Stimulated activated effector memory CD8-positive, alpha-beta T cell treated with anti-CD3 and anti-CD28 coated beads, Interleukin-12 subunit alpha, Interleukin-12 subunit beta, amount 100 ng/mL, for 72 hours (primary cell): ENCODE data around the gene KIAA1958.

ENCODE experiments used
- ATAC-seq: fragments of 150-1000 bp; cut with Tn5 transposase; 2 replicates; pipeline ENCODE4 v1.10.0; 2021
- DNase-seq, 2 donors: peaks; one replicate each; pipeline ENCODE4 v3.0.0; 2021 to 2022; ENCODE audit warnings: low spot score in 2 of 2
- H3K27ac Mint-ChIP-seq: one replicate; pipeline ENCODE4 v1.8.0; 2022; ENCODE audit warnings: mild to moderate bottlenecking, mixed read lengths
- H3K36me3 Mint-ChIP-seq: one replicate; pipeline ENCODE4 v1.8.0; 2022; ENCODE audit warnings: mild to moderate bottlenecking, mixed read lengths
- H3K4me1 Mint-ChIP-seq: one replicate; pipeline ENCODE4 v1.8.0; 2022; ENCODE audit warnings: mixed read lengths
- H3K4me3 Mint-ChIP-seq: one replicate; pipeline ENCODE4 v1.8.0; 2022; ENCODE audit warnings: mild to moderate bottlenecking, mixed read lengths
- H3K9me3 Mint-ChIP-seq: one replicate; pipeline ENCODE4 v1.8.0; 2022; ENCODE audit warnings: mixed read lengths

The KIAA1958 gene

DNA sequence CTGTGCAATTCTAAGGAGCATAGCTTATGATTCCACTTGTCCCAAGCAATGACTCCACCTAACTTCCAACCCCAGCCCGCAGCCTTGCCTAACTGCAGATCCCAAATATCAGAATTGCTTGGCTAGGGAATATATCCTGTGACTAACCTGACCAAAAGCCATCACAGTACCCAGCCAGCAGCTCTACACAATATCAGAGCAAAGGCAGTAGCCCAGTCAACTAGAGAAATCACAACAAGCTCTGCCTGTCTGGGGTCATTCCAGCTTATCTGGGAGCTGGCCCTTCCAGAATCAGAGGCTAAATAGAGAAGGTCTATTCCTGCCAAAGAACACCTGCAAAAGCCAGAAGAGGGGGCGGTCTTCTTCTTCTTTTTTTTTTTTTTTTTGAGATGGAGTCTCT is 9.3 kb upstream of the KIAA1958 start:
- DNase-seq (no peak), ATAC-seq (no peak)
- Mint-ChIP-seq H3K27ac (no peak overlapping the region), H3K36me3 (no peaks in the 10 kb centered on the region), H3K9me3 (peaks cover 3% of the 10 kb centered on the region), H3K4me1 (no peaks in the 10 kb centered on the region), H3K4me3 (no peak overlapping the region)

DNA sequence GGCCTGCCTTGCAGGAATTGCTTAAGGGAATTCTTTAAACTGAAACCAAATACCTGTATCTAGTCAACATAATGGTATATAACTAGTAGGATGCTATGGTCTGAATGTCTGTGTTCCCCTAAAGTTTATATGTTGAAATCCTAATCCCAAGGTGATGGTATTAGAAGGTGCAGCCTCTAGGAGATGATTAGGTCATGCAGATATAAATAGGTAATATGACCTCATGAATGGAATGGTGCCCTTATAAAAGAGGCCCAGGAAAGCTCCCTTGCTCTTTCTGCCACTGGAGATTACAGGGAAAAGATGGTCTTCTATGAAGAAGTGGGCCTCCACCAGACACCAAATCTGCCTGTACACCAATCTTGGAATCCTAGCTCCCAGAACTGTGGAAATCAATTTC is 7.4 kb upstream of the KIAA1958 start:
- ATAC-seq, result no peak
- H3K4me3 Mint-ChIP-seq, result no peak overlapping the region

DNA sequence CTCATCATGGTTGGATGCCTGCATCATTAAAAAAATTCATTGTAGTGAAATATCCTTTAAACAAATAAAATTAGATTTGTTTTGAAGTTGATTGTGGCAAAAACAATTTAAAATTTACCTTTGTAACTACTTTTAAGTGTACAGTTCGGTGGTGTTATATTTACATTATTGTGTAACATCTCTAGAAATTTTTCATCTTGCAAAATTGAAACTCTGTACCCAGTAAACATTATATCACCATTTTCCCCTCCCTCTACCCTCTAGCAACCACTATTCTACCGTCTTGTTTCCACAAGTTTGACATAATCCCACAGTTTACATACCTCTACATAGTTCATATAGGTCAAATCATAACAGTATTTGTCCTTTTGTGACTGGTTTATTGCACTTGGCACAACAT is 2.0 kb upstream of the KIAA1958 start:
- no peak for ATAC-seq
- Mint-ChIP-seq H3K36me3 (peaks cover 6% of the 10 kb centered on the region), H3K4me3 (no peak overlapping the region), H3K27ac (no peak overlapping the region), H3K4me1 (peaks cover 16% of the 10 kb centered on the region), H3K9me3 (no peaks in the 10 kb centered on the region)
- no peak for DNase-seq

More for the DNA sequence above, 7.4 kb upstream of the KIAA1958 start:
- Mint-ChIP-seq H3K9me3 (peaks cover 3% of the 10 kb centered on the region), H3K4me1 (no peaks in the 10 kb centered on the region), H3K27ac (no peak overlapping the region), H3K36me3 (no peaks in the 10 kb centered on the region)
- DNase-seq, result no peak

DNA sequence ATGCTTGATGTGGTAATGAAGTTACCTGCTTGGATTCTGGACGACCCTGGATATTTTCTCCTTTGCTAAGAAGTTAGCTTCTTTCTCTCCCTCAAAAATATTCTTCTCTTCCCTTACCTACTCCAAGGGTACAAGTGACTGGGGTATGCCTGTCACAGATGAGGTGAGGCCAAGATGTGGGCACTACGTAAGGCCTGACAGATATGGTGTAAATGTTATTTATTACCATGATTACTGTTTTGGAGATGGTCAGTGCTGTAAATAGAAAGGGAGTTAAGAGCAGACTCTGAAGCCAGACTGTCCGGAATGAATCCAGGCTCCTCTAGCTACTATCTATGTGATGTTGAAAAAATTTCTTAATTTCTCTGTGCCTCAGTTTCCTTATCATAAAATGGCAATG is 1.1 kb upstream of the KIAA1958 start:
- peak overlapping the region; percentile 96 for H3K4me3 Mint-ChIP-seq

DNA sequence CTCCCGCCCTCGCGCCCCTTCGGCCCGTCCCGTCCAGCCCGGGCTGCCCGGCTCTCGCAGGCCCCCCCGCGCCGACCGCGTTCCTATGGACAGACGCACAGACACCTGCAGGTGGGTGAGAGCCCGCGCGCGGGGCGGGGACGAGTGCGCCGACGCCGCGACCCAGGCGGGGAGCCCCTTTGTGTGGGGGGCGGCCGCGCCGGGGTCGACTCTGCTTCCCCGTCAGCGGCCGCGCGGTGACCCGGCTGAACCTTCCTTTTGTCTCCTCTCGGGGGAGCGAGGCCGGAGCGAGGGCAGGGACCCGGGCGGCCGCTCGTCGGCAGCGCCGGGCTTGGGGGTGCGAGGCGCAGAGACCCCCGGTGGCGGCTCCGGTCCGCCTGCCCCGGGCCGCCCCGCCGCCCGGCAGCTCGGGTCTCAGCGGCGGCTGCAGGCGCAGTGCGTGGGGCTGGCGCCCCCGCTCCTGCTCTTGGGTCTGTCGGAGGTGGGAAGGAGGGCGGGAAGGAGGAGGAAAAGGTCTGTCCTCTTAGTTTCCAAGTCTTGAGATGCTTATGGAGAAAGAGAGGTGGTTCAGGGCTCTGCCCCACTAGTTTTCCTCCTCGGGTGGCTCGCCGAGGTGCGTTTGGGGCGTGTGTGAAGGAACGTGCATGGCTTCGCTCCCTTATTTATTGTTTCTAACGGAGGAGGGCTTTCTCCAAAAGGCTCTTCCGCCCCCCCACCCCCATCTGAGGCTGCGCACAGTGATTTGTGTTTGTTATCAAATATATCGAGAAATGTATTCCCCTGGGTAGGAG is 576 bp downstream of the KIAA1958 start:
- Mint-ChIP-seq H3K4me1 (peaks cover 16% of the 10 kb centered on the region), H3K9me3 (no peaks in the 10 kb centered on the region), H3K27ac (peak overlapping the region; percentile 68), H3K36me3 (peaks cover 6% of the 10 kb centered on the region), H3K4me3 (peak overlapping the region; percentile 96)
- DNase-seq (peak; percentile 43 to 77), ATAC-seq (peak; percentile 49)

More for the DNA sequence above, 1.1 kb upstream of the KIAA1958 start:
- ATAC-seq (no peak), DNase-seq (no peak)
- Mint-ChIP-seq H3K9me3 (no peaks in the 10 kb centered on the region), H3K4me1 (peaks cover 16% of the 10 kb centered on the region), H3K27ac (peak overlapping the region; percentile 95), H3K36me3 (peaks cover 6% of the 10 kb centered on the region)

DNA sequence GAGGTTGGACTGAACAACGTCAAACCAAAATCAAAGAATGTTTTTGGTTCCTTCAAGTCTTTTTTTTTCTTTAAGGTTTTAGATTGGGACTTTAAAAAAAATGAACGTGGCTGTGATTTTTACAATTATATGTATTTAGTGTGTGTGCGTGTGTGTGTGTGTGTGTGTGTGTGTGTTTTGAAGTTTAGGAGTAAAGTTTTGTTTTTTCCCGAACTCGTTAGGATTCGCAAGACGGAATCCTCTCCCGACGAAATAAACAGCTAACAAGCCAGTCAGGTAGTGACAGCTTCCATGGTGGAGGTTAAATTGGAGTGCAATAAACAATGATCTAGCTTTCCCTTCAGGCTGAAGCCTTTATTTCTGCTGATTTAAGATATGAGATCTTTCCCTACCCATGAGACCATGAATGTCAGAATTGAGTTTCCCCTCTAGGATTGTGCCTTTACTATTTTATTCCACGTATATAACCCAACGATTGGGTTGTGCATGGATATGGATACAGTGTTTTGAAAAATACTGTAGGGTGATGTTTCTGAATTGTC is 1.2 kb downstream of the KIAA1958 start:
- H3K36me3 Mint-ChIP-seq, result peaks cover 6% of the 10 kb centered on the region
- H3K4me1 Mint-ChIP-seq, result peaks cover 16% of the 10 kb centered on the region
- peak overlapping the region; percentile 96 for H3K4me3 Mint-ChIP-seq
- no peak for ATAC-seq
- H3K9me3 Mint-ChIP-seq, result no peaks in the 10 kb centered on the region
- DNase-seq, result no peak
- H3K27ac Mint-ChIP-seq, result peak overlapping the region; percentile 68

DNA sequence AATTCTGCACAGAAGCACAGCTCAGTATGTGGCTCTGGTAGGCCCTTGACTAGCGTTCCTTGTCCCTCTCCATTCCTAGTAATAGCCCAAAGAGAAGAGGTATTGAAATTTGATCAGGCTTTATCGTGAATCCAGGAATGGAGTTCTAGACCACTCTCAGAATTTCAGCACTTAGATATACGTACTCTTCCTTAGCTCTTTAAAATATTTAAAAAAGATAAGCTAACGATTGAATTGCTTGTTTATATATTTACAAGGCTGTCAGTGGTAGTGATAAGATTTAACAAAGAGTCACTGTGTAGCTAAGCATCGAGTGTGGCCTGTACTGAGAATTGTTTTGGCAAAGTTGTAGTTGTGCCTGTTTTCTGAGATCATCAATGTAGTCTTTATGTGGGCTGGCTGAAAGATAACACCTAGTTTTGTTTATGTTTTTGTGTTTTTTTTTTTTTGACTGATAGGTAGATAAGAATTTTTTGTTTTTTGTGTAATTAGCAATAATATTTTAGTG is 2.5 kb downstream of the KIAA1958 start:
- H3K9me3 Mint-ChIP-seq, result peaks cover 3% of the 10 kb centered on the region
- DNase-seq (no peak), ATAC-seq (no peak)
- peaks cover 7% of the 10 kb centered on the region for H3K36me3 Mint-ChIP-seq
- no peak overlapping the region for H3K4me3 Mint-ChIP-seq
- H3K27ac Mint-ChIP-seq, result no peak overlapping the region
- peaks cover 16% of the 10 kb centered on the region for H3K4me1 Mint-ChIP-seq

DNA sequence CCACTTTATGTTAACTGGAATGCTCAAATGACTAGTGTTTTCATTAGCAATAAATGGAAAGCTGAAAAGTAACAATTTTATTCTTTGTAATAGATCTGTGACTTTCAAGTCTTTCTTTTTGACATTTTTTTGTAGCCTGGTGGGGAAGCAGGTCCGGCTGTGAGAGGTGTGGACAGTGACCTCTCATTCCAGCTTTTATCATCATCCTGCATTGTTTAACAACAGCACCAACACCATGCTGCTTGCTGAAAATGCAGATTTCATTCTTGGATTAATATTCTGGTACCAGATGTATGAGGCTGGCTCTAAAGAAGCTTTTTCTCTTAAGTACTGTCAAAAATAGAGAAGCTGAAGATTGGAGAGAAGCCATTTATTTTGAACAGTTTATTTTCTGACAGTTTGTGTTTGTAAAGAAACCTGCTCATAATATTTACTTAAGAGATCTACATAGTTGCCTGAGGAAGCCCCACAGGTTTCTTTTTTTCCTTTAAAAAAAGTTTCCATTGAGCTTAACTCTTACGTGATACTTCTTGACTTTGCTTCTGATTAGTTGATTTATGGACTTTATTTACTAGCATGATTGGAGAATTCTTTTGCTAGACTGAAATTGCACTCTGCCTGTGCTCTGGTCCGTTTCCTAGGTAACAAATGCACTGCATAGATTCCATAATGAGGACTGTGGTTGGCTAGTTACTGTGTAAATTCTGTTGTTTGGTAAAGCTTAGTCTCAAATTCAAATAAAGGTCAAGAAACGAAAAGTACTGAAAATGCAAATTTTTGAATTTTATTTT is 3.4 kb downstream of the KIAA1958 start:
- Mint-ChIP-seq H3K4me3 (no peak overlapping the region), H3K27ac (no peak overlapping the region), H3K36me3 (peaks cover 14% of the 10 kb centered on the region), H3K4me1 (peaks cover 16% of the 10 kb centered on the region), H3K9me3 (peaks cover 9% of the 10 kb centered on the region)
- DNase-seq (no peak), ATAC-seq (no peak)

DNA sequence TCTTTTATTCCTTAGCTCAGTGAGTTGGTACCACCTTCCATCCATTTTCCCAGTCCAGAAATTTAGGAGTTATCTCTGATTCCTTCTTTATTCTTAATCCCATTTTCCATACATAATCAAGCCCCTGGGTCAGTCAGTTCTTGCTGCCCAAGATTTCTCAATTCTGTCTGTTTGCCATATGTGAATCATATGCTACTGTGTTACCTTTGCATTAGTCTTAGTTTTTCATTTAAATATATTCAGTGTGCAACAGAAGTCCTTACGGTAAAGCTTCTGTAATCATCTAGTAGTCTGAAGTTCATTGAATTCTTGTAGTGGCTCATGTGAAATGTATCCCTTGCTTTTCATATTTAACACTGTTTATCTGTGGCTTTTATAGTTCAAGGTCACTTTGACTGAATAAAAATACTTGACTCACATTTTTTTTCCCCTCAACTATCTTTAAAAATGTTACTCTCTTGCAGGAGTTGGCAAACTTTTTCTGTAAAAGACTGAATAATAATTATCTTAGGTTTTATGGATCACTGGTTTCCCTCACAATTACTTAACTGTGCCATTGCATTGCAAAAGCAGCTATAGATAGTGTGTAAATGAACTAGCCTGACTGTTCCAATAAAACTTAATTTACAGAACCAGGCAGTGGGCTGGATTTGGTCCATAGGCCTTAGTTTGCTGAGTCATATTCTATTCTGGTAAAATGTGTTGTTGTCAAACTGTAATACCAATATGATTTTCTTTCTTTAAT is 6.9 kb downstream of the KIAA1958 start:
- ATAC-seq, result no peak
- Mint-ChIP-seq H3K9me3 (peaks cover 11% of the 10 kb centered on the region), H3K4me3 (no peak overlapping the region), H3K27ac (no peak overlapping the region), H3K36me3 (peaks cover 8% of the 10 kb centered on the region), H3K4me1 (no peaks in the 10 kb centered on the region)
- no peak for DNase-seq

DNA sequence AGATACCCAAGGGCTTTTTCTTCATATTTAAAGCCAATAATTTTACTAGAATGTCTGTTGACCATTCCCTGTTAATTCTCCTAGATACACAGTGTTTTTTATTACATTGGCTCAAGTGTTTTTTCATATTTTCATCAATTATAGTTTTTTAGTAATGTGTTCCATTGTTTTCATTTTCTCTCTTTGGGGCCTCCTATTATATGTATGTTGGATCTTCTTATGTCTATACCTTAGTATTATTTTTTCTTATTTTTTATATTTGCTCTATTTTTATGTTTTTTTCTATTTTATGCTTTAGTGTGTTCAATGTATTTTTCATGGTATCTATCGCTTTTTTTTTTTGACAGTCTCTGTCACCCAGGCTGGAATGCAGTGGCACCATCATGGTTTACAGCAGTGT is 7.5 kb downstream of the KIAA1958 start:
- Mint-ChIP-seq H3K27ac (peak overlapping the region; percentile 27), H3K4me1 (no peaks in the 10 kb centered on the region), H3K36me3 (peaks cover 8% of the 10 kb centered on the region), H3K4me3 (no peak overlapping the region), H3K9me3 (peaks cover 11% of the 10 kb centered on the region)
- DNase-seq (no peak), ATAC-seq (no peak)

DNA sequence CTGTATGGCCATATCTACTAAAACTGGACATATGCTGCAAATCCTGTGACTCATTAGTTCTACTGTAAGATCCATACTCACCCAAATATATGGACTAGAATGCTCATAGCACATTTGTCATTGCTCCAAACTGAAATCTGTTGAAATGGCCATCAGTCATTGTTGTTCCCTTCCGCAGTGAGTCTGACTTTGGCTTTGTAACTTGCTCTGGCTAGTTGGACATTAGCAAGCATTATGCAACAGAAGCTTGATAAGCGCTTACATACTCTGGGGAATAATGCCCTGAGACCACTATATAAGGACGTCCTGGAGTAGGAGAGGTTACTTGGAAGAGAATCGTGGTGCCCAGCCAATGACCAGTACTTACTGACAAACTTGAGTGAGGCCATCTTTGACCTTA is 9.0 kb downstream of the KIAA1958 start:
- Mint-ChIP-seq H3K27ac (no peak overlapping the region), H3K4me1 (no peaks in the 10 kb centered on the region)
- no peak for ATAC-seq

DNA sequence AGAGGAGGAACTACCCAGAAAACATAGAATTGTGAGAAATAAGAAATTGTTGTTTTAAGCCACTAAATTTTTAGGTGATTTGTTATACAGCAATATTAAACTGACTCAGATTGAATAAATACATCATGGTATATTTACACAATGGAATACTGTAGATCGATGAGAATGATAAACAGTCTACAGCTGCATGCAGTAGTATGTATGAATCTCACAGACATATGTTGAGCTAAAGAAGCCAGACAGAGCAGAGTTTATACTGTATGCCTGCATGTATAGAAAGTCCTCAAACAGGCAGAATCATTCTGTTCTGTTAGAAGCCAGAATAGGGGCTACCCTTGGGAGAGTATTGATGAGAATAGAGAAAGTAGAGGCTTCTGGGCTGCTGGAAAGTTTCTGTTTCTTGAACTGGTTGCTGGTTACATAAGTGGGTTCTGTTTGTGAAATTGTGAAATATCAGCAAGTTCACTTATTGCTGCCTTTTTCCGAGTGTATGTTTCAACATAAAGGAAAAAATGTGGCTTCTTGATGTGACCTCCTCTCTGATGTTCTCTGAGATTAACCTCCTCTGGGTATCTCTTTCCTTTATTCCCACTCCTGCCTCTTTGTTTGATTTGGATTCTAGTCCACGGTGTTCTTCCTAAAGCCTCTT is 9.6 kb downstream of the KIAA1958 start:
- DNase-seq, result no peak
- H3K36me3 Mint-ChIP-seq, result peaks cover 8% of the 10 kb centered on the region
- no peak for ATAC-seq

More for the DNA sequence above, 9.0 kb downstream of the KIAA1958 start:
- Mint-ChIP-seq H3K4me3 (no peak overlapping the region), H3K9me3 (peaks cover 11% of the 10 kb centered on the region), H3K36me3 (peaks cover 8% of the 10 kb centered on the region)
- no peak for DNase-seq

DNA sequence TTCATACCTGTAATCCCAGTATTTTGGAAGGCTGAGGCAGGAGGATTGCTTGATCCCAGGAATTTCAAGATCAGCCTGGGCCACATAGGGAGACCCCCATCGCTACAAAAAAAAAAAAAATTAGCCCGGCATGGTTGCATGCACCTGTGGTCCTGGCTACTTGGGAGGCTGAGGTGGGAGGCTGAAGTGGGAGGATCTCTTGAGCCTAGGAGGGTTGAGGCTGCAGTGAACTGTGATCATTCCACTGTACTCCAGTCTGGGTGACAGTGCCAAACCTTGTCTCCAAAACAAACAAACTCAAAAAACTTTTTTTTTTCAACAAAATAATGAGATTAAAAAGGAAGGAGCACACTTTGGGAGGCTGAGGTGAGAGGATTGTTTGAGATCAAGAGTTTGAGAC is 14.2 kb downstream of the KIAA1958 start:
- no peaks in the 10 kb centered on the region for H3K36me3 Mint-ChIP-seq
- H3K27ac Mint-ChIP-seq, result no peak overlapping the region
- no peak for DNase-seq
- H3K4me1 Mint-ChIP-seq, result no peaks in the 10 kb centered on the region
- H3K9me3 Mint-ChIP-seq, result no peaks in the 10 kb centered on the region
- no peak overlapping the region for H3K4me3 Mint-ChIP-seq
- ATAC-seq, result no peak

More for the DNA sequence above, 9.6 kb downstream of the KIAA1958 start:
- Mint-ChIP-seq H3K4me1 (no peaks in the 10 kb centered on the region), H3K9me3 (peaks cover 11% of the 10 kb centered on the region), H3K27ac (no peak overlapping the region), H3K4me3 (no peak overlapping the region)

DNA sequence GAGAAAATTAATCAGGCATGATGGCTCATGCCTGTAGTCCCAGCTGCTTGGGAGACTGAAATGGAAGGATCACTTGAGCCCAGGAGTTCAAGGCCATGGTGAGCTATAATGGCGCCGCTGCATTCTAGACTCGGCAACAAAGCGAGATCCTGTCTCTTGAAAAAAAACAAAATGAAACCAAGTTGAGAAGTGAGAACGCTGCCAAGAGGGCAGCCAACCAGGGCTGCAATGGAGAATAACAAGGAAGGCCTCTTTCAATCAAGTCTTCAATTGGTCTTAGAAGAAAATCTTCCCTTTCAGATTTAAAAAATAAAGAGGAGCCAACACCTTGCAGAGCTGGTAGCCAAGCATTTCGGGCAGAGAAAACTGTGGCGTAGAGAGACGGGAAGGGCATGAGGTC is 14.7 kb downstream of the KIAA1958 start:
- no peak for DNase-seq
- no peaks in the 10 kb centered on the region for H3K36me3 Mint-ChIP-seq

More for the DNA sequence above, 14.7 kb downstream of the KIAA1958 start:
- no peaks in the 10 kb centered on the region for H3K9me3 Mint-ChIP-seq
- ATAC-seq, result no peak
- H3K4me3 Mint-ChIP-seq, result no peak overlapping the region
- no peaks in the 10 kb centered on the region for H3K4me1 Mint-ChIP-seq
- no peak overlapping the region for H3K27ac Mint-ChIP-seq
